WTC11 (cell line): ENCODE results near the gene ZNF20.

Experiments used
- CTCF ChIP-seq: fragments of 200-600 bp; IDR thresholded peaks from 2 replicates; pipeline ENCODE4 v1.8.0; 2022; ENCODE audit warnings: antibody characterized with exemption
- E2F5 ChIP-seq: sonication (generic); formaldehyde crosslinking; IDR thresholded peaks from 2 replicates; pipeline ENCODE4 v1.8.1; 2022; ENCODE audit warnings: mild to moderate bottlenecking, moderate library complexity, missing genetic modification reagents
- JAZF1 ChIP-seq: fragments of 250-450 bp; sonication (Bioruptor Pico); IDR thresholded peaks from 2 replicates; pipeline ENCODE4 v1.9.0; 2021; ENCODE audit warnings: moderate library complexity, mild to moderate bottlenecking, inconsistent platforms
- MAX ChIP-seq: sonication (generic); formaldehyde crosslinking; IDR thresholded peaks from 2 replicates; pipeline ENCODE4 v1.8.0; 2022; ENCODE audit warnings: mild to moderate bottlenecking, missing genetic modification reagents
- NR2C2 ChIP-seq: sonication (generic); formaldehyde crosslinking; IDR thresholded peaks from 2 replicates; pipeline ENCODE4 v1.8.0; 2022; ENCODE audit warnings: mild to moderate bottlenecking, missing genetic modification reagents
- USF1 ChIP-seq: sonication (generic); formaldehyde crosslinking; IDR thresholded peaks from 2 replicates; pipeline ENCODE4 v1.8.0; 2022; ENCODE audit warnings: mild to moderate bottlenecking, missing genetic modification reagents

GRCh38 chr19:12133069-12133468 is 7.1 kb downstream of the ZNF20 start:
- TF ChIP-seq CTCF (no peak), E2F5 (CRISPR knock-in tag) (no peak), MAX (no peak), USF1 (CRISPR knock-in tag) (no peak), NR2C2 (CRISPR knock-in tag) (no peak), JAZF1 (no peak)
